ENCODE results near the gene TAF1A.
A peak's percentile ranks its signal among the peaks of the same experiment; 100 is the strongest.
"Not testable (repeated sequence)": the region's sequence is repeated elsewhere in the genome, so short reads cannot be mapped to it uniquely, and the experiment has no call there.

Gene TAF1A

DNA sequence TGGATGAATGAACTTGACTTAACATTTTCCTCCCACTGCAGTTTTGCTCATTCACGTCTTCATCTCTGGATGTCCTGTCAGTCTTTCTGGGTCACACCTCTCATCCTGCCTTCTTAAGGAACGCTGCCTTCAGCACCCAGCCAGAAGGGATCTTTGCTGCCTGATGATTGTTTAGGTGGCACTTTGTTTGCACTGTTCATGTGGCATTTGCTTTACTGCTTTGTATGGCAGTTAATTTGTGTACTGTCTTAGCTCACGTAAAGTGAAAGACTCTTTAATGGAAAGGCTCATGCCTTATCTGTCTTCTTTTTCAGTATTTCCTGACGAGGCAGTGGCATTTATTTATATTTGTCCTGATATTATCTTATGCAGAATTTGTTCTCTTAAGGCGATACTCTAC, 33.0 kb upstream of the TAF1A start:
- Histone ChIP-seq H3K27me3 (peaks cover 0 to 10% (median 0%) of the 10 kb centered on the region in 11 experiments; a peak in 6 of 22 replicates), H3K4me3 (no peak overlapping the region), H3K4me2 (no peak overlapping the region), H3K9me3 (replicated peaks in 1 of 11) (no peaks in the 10 kb centered on the region), H3K9ac (no peak overlapping the region), H3K4me1 (peaks cover 9 to 11% (median 10%) of the 10 kb centered on the region in 10 experiments; a peak in 19 of 20 replicates), H3K27ac (no peak overlapping the region), H3K36me3 (peaks cover 59 to 68% (median 64%) of the 10 kb centered on the region in 11 experiments), H4K20me1 (peaks cover 0 to 23% (median 0%) of the 10 kb centered on the region in 11 experiments; a peak in 6 of 22 replicates)
- no peak for TF ChIP-seq Cebpa-rat (IDR thresholded peaks at IDR 0.05)

DNA sequence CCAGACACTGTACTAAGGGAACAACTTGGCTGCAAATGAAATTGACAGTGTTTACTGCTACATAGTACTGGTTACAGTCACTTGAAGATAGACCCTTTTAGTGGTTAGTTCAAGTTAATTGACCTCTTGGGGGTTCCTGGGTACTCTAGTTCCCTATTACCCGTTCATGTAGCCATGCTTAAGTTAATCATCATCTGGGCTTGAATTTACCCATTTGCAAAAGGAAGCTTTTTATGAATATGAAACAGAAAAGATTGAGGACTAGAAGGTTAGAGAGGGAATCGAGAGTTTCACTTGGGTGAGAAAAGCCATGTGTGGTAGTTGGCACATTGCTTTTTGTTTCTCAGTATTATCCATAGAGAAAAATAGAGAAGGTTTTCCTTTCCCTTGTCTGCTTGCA, 30.8 kb upstream of the TAF1A start:
- peaks cover 37 to 46% (median 42%) of the 10 kb centered on the region in 11 experiments; a peak in 21 of 22 replicates for H3K36me3 ChIP-seq
- H3K9me3 ChIP-seq (replicated peaks in 1 of 11): no peaks in the 10 kb centered on the region
- H3K4me2 ChIP-seq: no peak overlapping the region
- peaks cover 0 to 10% (median 0%) of the 10 kb centered on the region in 11 experiments; a peak in 6 of 22 replicates for H3K27me3 ChIP-seq
- H3K9ac ChIP-seq: no peak overlapping the region
- peaks cover 0 to 23% (median 0%) of the 10 kb centered on the region in 11 experiments; a peak in 6 of 22 replicates for H4K20me1 ChIP-seq
- H3K4me3 ChIP-seq: no peak overlapping the region
- no peak overlapping the region for H3K27ac ChIP-seq
- TF ChIP-seq Cebpa-rat (IDR thresholded peaks at IDR 0.05): no peak
- H3K4me1 ChIP-seq: peaks cover 10 to 17% (median 16%) of the 10 kb centered on the region in 10 experiments; a peak in 19 of 20 replicates

DNA sequence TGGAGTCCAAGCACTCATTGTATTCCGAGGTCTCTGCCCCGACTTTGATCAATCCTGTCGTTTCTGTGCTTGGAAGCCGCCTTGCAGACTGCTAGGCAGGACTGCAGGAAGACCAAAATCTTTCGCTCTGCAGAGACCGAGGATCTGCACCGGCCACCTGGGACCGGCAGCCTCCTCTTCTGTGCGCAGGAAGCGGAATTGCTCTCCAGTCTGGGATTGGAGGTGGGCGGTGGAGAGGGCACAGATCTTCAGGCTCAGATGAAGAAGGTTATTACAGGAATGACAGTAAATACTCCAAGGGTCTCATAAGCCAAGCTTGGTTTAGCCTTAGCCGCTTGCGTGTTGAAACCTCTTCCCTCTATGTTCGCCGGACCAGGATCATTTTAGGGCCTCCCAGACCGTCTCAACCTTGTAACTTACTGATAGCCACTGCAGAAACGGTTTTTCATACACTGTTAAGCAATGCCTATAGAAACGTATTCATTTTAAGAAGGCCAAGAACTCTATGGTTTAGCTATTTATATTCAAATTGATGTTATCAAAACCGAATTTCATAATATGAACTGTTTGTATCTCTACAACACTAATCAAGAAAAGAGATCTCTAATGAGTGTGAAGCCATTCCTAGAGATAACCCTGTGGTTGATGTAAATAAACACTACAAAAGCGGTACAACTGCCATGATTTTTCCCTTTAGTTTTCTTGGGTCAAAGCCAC, 29.3 kb upstream of the TAF1A start:
- H3K27me3 ChIP-seq: peaks cover 0 to 10% (median 0%) of the 10 kb centered on the region in 11 experiments; a peak in 6 of 22 replicates
- peak overlapping the region; percentile 85 to 95 (median 91) for H3K9ac ChIP-seq
- H3K4me3 ChIP-seq: peak overlapping the region; percentile 90 to 100 (median 98)
- H4K20me1 ChIP-seq: peaks cover 0 to 23% (median 0%) of the 10 kb centered on the region in 11 experiments; a peak in 6 of 22 replicates
- peaks cover 23 to 31% (median 28%) of the 10 kb centered on the region in 11 experiments; a peak in 21 of 22 replicates for H3K36me3 ChIP-seq
- H3K27ac ChIP-seq: peak overlapping the region in 3 of 11 experiments; percentile 86 to 89 (median 87); a peak in 3 of 22 replicates
- peaks cover 10 to 17% (median 16%) of the 10 kb centered on the region in 10 experiments; a peak in 19 of 20 replicates for H3K4me1 ChIP-seq
- H3K9me3 ChIP-seq (replicated peaks in 1 of 11): no peaks in the 10 kb centered on the region
- peak overlapping the region; percentile 87 to 99 (median 96) for H3K4me2 ChIP-seq
- no peak for TF ChIP-seq Cebpa-rat (IDR thresholded peaks at IDR 0.05)

DNA sequence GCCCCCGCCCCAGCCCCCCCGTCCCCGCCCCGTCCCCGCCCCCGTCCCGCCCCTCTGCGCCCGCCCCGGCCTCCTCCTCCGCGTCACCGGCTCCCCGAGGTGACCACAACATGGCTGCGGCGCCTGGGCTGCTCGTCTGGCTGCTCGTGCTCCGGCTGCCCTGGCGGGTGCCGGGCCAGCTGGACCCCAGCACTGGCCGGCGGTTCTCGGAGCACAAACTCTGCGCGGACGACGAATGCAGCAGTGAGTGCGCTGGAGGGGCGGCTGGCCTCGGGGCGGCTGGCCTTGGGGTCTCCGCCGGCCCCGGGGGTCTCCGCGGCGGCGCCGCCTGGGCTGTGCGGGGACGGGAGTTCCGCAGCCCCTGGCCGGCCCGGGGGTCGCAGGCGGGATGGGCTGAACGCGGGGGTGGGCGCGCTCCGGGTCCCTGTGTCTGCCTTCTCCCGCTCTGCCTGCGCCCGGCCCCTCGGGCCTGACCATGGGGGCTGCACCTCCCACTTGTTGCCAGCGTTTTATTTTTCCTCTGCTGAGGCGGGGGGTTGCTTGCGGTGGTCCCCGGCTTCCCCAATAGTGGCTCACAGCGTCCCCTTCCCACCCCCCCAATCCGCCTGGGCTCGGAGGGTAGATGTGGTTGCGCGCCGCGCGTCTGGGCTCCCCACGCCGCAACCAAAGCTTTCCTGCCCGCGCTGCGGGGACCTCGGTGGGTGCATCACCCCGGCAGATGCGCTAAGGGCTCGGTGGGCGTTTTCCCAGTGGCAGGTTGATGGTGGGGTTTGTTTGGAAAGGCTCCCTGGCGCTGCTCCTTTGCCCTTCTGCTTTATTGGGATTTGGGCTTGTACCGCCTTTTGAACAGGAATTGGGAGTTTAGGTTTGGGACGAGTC, 28.5 kb upstream of the TAF1A start, which contains the start of gene MIA3:
Gene MIA3 (plus strand): TSS at position 97 of the 879 bp plus-strand sequence. CDS start 14 bp downstream, at position 111.
- Histone ChIP-seq H3K27ac (peak within 1 kb of the TSS; percentile 71 to 89 (median 85)), H3K4me3 (peak within 1 kb of the TSS; percentile 90 to 100 (median 98))
- no peak for TF ChIP-seq Cebpa-rat (IDR thresholded peaks at IDR 0.05)

DNA sequence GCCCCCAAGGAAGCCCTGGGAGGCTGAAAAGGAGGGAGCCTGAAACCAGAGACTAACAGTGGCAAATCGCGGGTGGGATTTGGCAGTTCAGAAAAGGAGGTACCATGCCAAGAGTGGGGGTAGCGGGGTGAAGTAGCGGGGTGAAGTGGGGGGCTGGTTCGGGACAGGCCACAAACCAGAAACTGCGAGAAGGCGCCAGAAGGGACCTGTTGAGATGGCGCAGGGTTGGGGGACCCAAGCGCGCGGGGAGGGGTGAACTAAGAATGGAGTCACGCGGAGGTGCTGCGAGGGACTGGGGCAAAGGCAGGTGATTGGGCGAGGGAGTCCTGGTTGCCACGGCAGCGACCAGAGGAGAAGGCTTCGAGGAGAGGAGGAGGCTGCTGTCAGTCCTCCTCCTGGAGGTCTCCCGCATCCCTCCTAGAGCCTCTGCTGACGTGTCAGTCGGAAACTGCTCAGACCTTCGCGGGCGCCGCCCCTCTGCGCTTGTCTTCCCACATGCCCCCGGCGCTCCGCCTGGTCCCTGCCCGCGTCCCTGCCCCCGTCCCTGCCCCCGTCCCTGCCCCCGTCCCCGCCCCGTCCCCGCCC, 27.7 kb upstream of the TAF1A start:
- Histone ChIP-seq H4K20me1 (peaks cover 0 to 23% (median 0%) of the 10 kb centered on the region in 11 experiments; a peak in 6 of 22 replicates), H3K9ac (peak overlapping the region; percentile 51 to 75 (median 69); a peak in 20 of 22 replicates), H3K4me2 (peak overlapping the region; percentile 78 to 94 (median 84)), H3K27ac (peak overlapping the region in 9 of 11 experiments; percentile 44 to 71 (median 53); a peak in 15 of 22 replicates), H3K4me3 (peak overlapping the region; percentile 54 to 90 (median 64)), H3K9me3 (replicated peaks in 1 of 11) (no peaks in the 10 kb centered on the region), H3K4me1 (peaks cover 10 to 17% (median 16%) of the 10 kb centered on the region in 10 experiments; a peak in 19 of 20 replicates), H3K27me3 (peaks cover 0 to 10% (median 0%) of the 10 kb centered on the region in 11 experiments; a peak in 6 of 22 replicates), H3K36me3 (peaks cover 8 to 16% (median 13%) of the 10 kb centered on the region in 11 experiments; a peak in 17 of 22 replicates)
- no peak for TF ChIP-seq Cebpa-rat (IDR thresholded peaks at IDR 0.05)

More for the DNA sequence above, 28.5 kb upstream of the TAF1A start, which contains the start of gene MIA3:
- peaks cover 10 to 17% (median 16%) of the 10 kb centered on the region in 10 experiments; a peak in 19 of 20 replicates for H3K4me1 ChIP-seq
- peak within 1 kb of the TSS; percentile 87 to 99 (median 96) for H3K4me2 ChIP-seq
- peaks cover 0 to 23% (median 0%) of the 10 kb centered on the region in 11 experiments; a peak in 6 of 22 replicates for H4K20me1 ChIP-seq
- peaks cover 16 to 23% (median 21%) of the 10 kb centered on the region in 11 experiments; a peak in 20 of 22 replicates for H3K36me3 ChIP-seq
- H3K9me3 ChIP-seq (replicated peaks in 1 of 11): no peaks in the 10 kb centered on the region
- H3K27me3 ChIP-seq: peaks cover 0 to 10% (median 0%) of the 10 kb centered on the region in 11 experiments; a peak in 6 of 22 replicates
- H3K9ac ChIP-seq: peak within 1 kb of the TSS; percentile 85 to 95 (median 91)

DNA sequence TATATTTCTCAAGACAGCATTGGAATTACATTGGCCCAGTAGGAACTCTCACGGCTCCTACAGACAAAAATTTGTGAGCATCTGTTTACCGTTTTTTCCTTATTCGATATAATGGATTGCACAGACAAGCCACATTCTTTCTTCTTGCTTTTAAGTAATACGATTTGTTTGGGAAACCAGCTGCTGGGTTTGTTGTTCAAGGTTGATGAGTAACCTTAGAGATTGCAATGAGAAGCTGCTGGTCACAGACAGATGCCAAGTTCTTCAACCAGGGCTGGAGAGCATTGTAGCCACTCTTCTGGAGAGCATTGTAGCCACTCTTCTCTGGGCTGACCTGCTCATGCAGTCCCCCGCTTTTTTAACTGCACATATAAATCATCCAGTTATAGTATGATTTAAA, 26.8 kb upstream of the TAF1A start:
- H3K4me1 ChIP-seq: peaks cover 10 to 17% (median 16%) of the 10 kb centered on the region in 10 experiments; a peak in 19 of 20 replicates
- no peak overlapping the region for H3K9ac ChIP-seq
- H3K27me3 ChIP-seq: peaks cover 0 to 10% (median 0%) of the 10 kb centered on the region in 11 experiments; a peak in 6 of 22 replicates
- H4K20me1 ChIP-seq: peaks cover 0 to 23% (median 0%) of the 10 kb centered on the region in 11 experiments; a peak in 6 of 22 replicates
- peaks cover 0 to 6% (median 4%) of the 10 kb centered on the region in 11 experiments; a peak in 10 of 22 replicates for H3K36me3 ChIP-seq
- TF ChIP-seq Cebpa-rat (IDR thresholded peaks at IDR 0.05): no peak
- no peak overlapping the region; a peak in 1 of 22 replicates for H3K4me2 ChIP-seq
- no peak overlapping the region for H3K4me3 ChIP-seq
- no peaks in the 10 kb centered on the region for H3K9me3 ChIP-seq (replicated peaks in 1 of 11)
- H3K27ac ChIP-seq: no peak overlapping the region

DNA sequence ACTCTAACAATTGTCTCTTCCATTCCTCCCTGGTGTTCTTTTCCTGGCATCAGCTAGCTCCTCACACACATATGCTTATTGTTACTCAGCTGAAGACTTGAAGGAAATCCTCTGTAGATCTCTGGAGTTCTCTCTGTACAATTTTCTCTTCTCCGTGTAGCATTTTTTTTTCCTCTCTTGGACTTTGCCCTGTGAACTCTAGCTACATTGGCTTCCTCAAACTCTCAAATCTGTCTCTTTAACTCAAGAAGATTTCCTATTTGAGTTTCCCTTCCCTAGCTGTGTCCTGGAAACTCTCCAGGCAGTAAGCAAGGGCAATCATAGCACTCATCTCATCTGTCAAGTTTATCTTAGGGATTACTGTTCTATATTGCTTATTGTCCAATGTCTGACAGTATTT, 23.9 kb upstream of the TAF1A start:
- H3K4me3 ChIP-seq: no peak overlapping the region
- H3K9ac ChIP-seq: no peak overlapping the region
- H3K36me3 ChIP-seq: no peaks in the 10 kb centered on the region
- H3K4me1 ChIP-seq: peaks cover 0 to 7% (median 5%) of the 10 kb centered on the region in 10 experiments; a peak in 12 of 20 replicates
- no peak overlapping the region for H3K4me2 ChIP-seq
- peaks cover 0 to 1% (median 0%) of the 10 kb centered on the region in 11 experiments; a peak in 5 of 22 replicates for H3K27me3 ChIP-seq
- peaks cover 0 to 1% (median 0%) of the 10 kb centered on the region in 11 experiments; a peak in 4 of 22 replicates for H4K20me1 ChIP-seq
- no peak for TF ChIP-seq Cebpa-rat (IDR thresholded peaks at IDR 0.05)
- no peak overlapping the region for H3K27ac ChIP-seq
- peaks cover 8 to 11% (median 10%) of the 10 kb centered on the region in 11 experiments; a peak in 16 of 22 replicates for H3K9me3 ChIP-seq (replicated peaks in 1 of 11)

DNA sequence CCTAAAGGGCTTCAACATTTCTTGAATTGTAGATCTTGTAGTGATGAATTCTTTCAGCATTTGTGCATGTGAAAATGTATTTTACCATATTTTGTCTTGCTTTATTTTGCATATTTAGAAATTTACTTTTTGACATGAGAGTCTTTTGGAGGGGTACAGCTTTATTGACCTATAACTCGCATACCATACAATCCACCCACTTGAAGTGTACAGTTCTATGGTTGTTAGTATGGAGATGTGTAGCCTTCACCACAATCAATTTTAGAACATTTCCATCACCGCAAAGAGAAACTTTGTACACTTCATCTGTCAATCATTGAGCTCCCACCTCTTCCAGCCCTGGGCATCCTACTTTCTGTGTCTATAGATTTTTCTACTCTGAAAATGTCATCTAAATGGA, 21.0 kb upstream of the TAF1A start:
- Histone ChIP-seq H3K36me3 (no peaks in the 10 kb centered on the region), H4K20me1 (no peaks in the 10 kb centered on the region), H3K9me3 (replicated peaks in 1 of 11) (peaks cover 9 to 19% (median 12%) of the 10 kb centered on the region in 11 experiments; a peak in 16 of 22 replicates), H3K4me1 (no peaks in the 10 kb centered on the region), H3K4me3 (no peak overlapping the region), H3K9ac (no peak overlapping the region), H3K27ac (no peak overlapping the region), H3K4me2 (no peak overlapping the region), H3K27me3 (no peaks in the 10 kb centered on the region)
- TF ChIP-seq Cebpa-rat (IDR thresholded peaks at IDR 0.05): no peak

DNA sequence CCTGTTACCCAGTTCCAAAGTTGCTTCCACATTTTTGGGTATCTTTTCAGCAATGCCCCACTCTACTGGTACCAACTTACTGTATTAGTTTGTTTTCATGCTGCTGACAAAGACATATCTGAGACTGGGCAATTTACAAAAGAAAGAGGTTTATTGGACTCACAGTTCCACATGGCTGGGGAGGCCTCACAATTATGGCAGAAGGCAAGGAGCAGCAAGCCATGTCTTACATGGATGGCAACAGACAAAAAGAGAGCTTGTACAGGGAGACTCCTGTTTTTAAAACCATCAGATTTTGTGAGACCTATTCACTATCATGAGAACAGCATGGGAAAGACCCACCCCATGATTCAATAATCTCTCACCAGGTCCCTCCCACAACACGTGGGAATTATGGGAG, 19.4 kb upstream of the TAF1A start:
- not testable (repeated sequence) for H3K27me3 ChIP-seq, H3K4me3 ChIP-seq, H3K27ac ChIP-seq, H4K20me1 ChIP-seq, H3K9ac ChIP-seq, H3K4me2 ChIP-seq, H3K36me3 ChIP-seq, H3K4me1 ChIP-seq
- peaks cover 9 to 19% (median 12%) of the 10 kb centered on the region in 11 experiments; a peak in 16 of 22 replicates for H3K9me3 ChIP-seq (replicated peaks in 1 of 11)

Measured in BLaER1 treated with 17β-estradiol and CSF1 and Interleukin-3, amounts not matched to agents 10 nM and 100 nM (cell line).